CD4-positive, CD25-positive, alpha-beta regulatory T cell (primary cell): ENCODE measurements around the gene WASF2. TPM values are rescaled to one million over a fixed set of nuclear protein-coding genes. Genes with fewer than 3 reads are reported as not detected.

ENCODE experiments used
- ATAC-seq, 2 donors: fragments of 150-1000 bp; cut with Tn5 transposase; one replicate each; pipeline ENCODE4 v1.10.0; 2021; ENCODE audit warnings: low read depth in 2 of 2, moderate number of reproducible peaks in 2 of 2, moderate library complexity in 1 of 2
- DNase-seq, 3 donors: peaks; one replicate each; pipeline versions ENCODE4 v3.0.0 to v3.0.0-alpha.2; 2012 to 2022; ENCODE audit warnings: mixed read lengths in 1 of 3
- H3K27ac ChIP-seq: one replicate; pipeline ENCODE4 v1.7.0; 2013; ENCODE audit warnings: mild to moderate bottlenecking, low read length; ENCODE audit not compliant: insufficient read depth, poor library complexity, severe bottlenecking
- H3K27me3 ChIP-seq: one replicate; pipeline ENCODE4 v1.7.0; 2013; ENCODE audit warnings: low read length; ENCODE audit not compliant: control insufficient read depth, insufficient read depth
- H3K36me3 ChIP-seq: one replicate; pipeline ENCODE4 v1.7.0; 2013; ENCODE audit warnings: mild to moderate bottlenecking, low read length, moderate library complexity; ENCODE audit not compliant: control insufficient read depth, insufficient read depth
- H3K4me1 ChIP-seq: 2 replicates; pipeline ENCODE4 v1.7.0; 2013; ENCODE audit warnings: mild to moderate bottlenecking, low read length; ENCODE audit not compliant: insufficient read depth, control insufficient read depth, poor library complexity, severe bottlenecking
- H3K4me3 ChIP-seq: one replicate; pipeline ENCODE4 v1.7.0; 2013; ENCODE audit warnings: low read depth, mild to moderate bottlenecking, low read length, moderate library complexity
- H3K9me3 ChIP-seq, 2 experiments: 1 replicate in 1 of 2; 2 replicates in 1 of 2; pipeline ENCODE4 v1.7.0; 2013; ENCODE audit warnings: low read length in 2 of 2, mild to moderate bottlenecking in 1 of 2, moderate library complexity in 1 of 2; ENCODE audit not compliant: control insufficient read depth in 2 of 2
- H3K27ac Mint-ChIP-seq, 3 donors: one replicate each; pipeline ENCODE4 v1.8.0; 2020 to 2022; ENCODE audit warnings: mild to moderate bottlenecking in 3 of 3, mixed read lengths in 3 of 3, moderate library complexity in 2 of 3
- H3K27me3 Mint-ChIP-seq: one replicate; pipeline ENCODE4 v1.8.0; 2022; ENCODE audit warnings: mild to moderate bottlenecking, mixed read lengths
- H3K36me3 Mint-ChIP-seq: one replicate; pipeline ENCODE4 v1.8.0; 2020; ENCODE audit warnings: mixed read lengths
- H3K4me1 Mint-ChIP-seq, 4 donors: one replicate each; pipeline ENCODE4 v1.8.0; 2020 to 2022; ENCODE audit warnings: mixed read lengths in 4 of 4, mild to moderate bottlenecking in 1 of 4
- H3K4me3 Mint-ChIP-seq, 4 donors: one replicate each; pipeline ENCODE4 v1.8.0; 2020 to 2022; ENCODE audit warnings: mild to moderate bottlenecking in 4 of 4, mixed read lengths in 4 of 4, moderate library complexity in 3 of 4
- H3K9me3 Mint-ChIP-seq, 7 donors: one replicate each; pipeline ENCODE4 v1.8.0; 2020 to 2022; ENCODE audit warnings: mixed read lengths in 7 of 7, mild to moderate bottlenecking in 3 of 7, moderate library complexity in 2 of 7
- polyA plus RNA-seq, 4 donors: library from polyadenylated mRNA; unstranded; fragments of 300-500 nt; fragmentation: Illumina TruSeq; gene quantifications; one replicate each; pipeline ENCODE4 v1.2.3, GENCODE V29; 2021
- total RNA-seq: library from RNA; stranded (reverse); gene quantifications from one replicate; pipeline ENCODE4 v1.2.3, GENCODE V29; 2022

Gene WASF2
- total and polyA plus RNA-seq, 5 donors from 2014 or later, result 55.3 to 175 (median 67.0) TPM

DNA sequence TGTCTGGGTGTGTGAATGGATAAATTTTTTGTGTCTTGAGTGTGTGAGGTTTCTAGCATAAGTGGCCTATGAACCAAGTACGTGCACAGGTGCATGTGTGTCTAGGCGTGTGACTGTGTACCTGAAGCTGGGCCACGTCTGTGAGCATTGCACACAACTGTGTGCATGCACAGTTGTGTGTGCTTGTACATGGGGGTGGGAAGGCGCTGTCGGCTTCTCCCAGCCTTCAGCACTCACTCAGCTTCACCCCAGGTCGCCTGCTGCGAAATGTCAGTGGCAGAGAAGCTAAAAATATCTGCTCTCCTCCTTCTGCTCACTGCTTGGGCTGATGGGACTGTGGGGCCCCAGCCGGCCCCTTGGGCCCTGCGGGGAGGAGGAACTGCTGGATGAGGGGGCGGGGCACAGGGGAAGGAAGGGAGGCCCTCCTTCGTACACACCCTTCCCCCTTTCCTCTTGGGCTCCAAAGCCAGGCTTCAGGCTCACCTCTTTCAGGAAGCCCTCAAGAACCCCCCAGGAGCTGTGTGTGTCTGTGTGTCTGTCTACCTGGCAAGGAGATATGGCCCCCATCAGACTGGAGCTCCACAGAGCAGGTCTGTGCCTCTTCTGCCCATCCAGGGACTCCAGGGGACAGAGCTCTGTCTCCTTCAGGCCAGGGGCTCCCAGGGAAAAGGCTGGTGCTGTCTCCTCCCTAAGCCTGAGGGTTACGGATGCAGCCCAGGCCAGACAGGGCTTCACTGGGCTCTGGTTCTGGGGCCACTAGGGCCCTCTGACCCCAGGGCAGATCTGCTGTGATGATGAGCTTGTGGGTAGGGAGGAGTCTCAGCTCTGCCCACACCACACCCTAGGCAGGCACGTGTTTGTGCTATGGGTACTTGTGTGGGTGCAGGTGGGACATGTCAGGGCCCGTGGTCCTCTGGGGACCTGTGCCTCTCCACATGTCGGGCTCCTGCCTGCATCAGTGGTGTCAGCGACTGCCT, 35.6 kb upstream of the WASF2 start:
- peaks cover 4% of the 10 kb centered on the region for H3K27me3 Mint-ChIP-seq
- H3K27me3 ChIP-seq, result no peaks in the 10 kb centered on the region
- peak overlapping the region; percentile 84 for H3K27ac ChIP-seq
- H3K27ac Mint-ChIP-seq, result peak overlapping the region; percentile 96 to 98 (median 97)
- peak; percentile 31 to 89 (median 53) for DNase-seq
- H3K36me3 ChIP-seq, result no peaks in the 10 kb centered on the region
- H3K9me3 Mint-ChIP-seq, result no peaks in the 10 kb centered on the region
- peaks cover 82% of the 10 kb centered on the region for H3K4me1 ChIP-seq
- H3K4me3 Mint-ChIP-seq, result peak overlapping the region; percentile 86 to 96 (median 90)
- peak; percentile 22 to 25 for ATAC-seq
- no peaks in the 10 kb centered on the region for H3K9me3 ChIP-seq
- peak overlapping the region; percentile 60 for H3K4me3 ChIP-seq
- H3K36me3 Mint-ChIP-seq, result no peaks in the 10 kb centered on the region
- H3K4me1 Mint-ChIP-seq, result peaks cover 18 to 83% (median 47%) of the 10 kb centered on the region in 4 donors

- Mint-ChIP-seq H3K9me3 (no peaks in the 10 kb centered on the region), H3K27ac (peak overlapping the region; percentile 96 to 99 (median 98)), H3K27me3 (peaks cover 4% of the 10 kb centered on the region), H3K4me1 (peaks cover 18 to 84% (median 45%) of the 10 kb centered on the region in 4 donors), H3K4me3 (peak overlapping the region; percentile 94 to 98 (median 95)), H3K36me3 (no peaks in the 10 kb centered on the region)
- no peak for ATAC-seq
- no peaks in the 10 kb centered on the region for H3K36me3 ChIP-seq
- H3K27ac ChIP-seq, result peak overlapping the region; percentile 84
- H3K9me3 ChIP-seq, result no peaks in the 10 kb centered on the region
- peak overlapping the region; percentile 87 for H3K4me3 ChIP-seq
- H3K27me3 ChIP-seq, result no peaks in the 10 kb centered on the region
- H3K4me1 ChIP-seq, result peaks cover 80% of the 10 kb centered on the region
- DNase-seq, result no peak
Observed at GRCh38 chr1:27523337-27524020, 33.5 kb upstream of the WASF2 start.

- Histone ChIP-seq H3K4me1 (peaks cover 72% of the 10 kb centered on the region), H3K9me3 (no peaks in the 10 kb centered on the region), H3K36me3 (no peaks in the 10 kb centered on the region), H3K4me3 (peak overlapping the region; percentile 87), H3K27ac (peak overlapping the region; percentile 84), H3K27me3 (no peaks in the 10 kb centered on the region)
- Mint-ChIP-seq H3K9me3 (no peaks in the 10 kb centered on the region), H3K4me1 (peaks cover 18 to 87% (median 46%) of the 10 kb centered on the region in 4 donors), H3K27ac (peak overlapping the region; percentile 96 to 99 (median 98)), H3K36me3 (no peaks in the 10 kb centered on the region), H3K4me3 (peak overlapping the region; percentile 94 to 98 (median 95)), H3K27me3 (peaks cover 4% of the 10 kb centered on the region)
- DNase-seq (peak; percentile 47 to 86 (median 76)), ATAC-seq (peak; percentile 45 to 52)
Observed at GRCh38 chr1:27522432-27523336, 32.7 kb upstream of the WASF2 start.

DNA sequence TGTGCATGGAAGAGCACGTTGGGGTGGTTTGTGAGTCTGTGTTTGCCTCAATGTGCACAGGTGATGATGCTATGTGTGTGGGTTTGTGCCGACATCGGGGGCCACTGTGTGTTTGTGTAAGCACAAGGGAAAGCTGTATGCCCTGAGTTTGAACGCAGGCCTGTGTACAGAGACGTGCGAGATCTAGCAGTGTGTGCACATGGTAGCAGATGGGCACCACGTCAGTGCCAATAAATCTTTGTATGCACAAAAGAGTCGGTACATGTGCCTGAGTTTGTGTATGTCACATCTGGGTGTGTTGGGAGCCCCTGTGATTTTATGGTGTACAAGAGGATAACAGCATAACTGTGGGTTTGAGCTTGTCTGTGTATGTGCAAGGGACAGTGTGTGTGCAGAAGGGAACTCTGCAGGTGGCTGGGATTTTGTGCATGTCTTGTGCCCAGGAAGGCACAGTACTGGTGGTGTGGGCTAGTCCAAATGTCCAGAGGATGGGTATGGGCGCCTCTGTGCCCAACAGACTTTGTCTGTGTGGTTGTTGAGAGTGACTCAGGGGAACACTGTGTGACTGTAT, 32.0 kb upstream of the WASF2 start:
- Mint-ChIP-seq H3K9me3 (no peaks in the 10 kb centered on the region), H3K27ac (peak overlapping the region; percentile 96 to 99 (median 98)), H3K4me1 (peaks cover 18 to 85% (median 47%) of the 10 kb centered on the region in 4 donors), H3K4me3 (peak overlapping the region; percentile 94 to 98 (median 95)), H3K36me3 (no peaks in the 10 kb centered on the region), H3K27me3 (peaks cover 4% of the 10 kb centered on the region)
- Histone ChIP-seq H3K36me3 (no peaks in the 10 kb centered on the region), H3K4me1 (peaks cover 65% of the 10 kb centered on the region), H3K4me3 (peak overlapping the region; percentile 87), H3K9me3 (no peaks in the 10 kb centered on the region), H3K27ac (peak overlapping the region; percentile 84), H3K27me3 (no peaks in the 10 kb centered on the region)
- ATAC-seq (no peak), DNase-seq (peak in 1 of 3 donors; percentile 59)

DNA sequence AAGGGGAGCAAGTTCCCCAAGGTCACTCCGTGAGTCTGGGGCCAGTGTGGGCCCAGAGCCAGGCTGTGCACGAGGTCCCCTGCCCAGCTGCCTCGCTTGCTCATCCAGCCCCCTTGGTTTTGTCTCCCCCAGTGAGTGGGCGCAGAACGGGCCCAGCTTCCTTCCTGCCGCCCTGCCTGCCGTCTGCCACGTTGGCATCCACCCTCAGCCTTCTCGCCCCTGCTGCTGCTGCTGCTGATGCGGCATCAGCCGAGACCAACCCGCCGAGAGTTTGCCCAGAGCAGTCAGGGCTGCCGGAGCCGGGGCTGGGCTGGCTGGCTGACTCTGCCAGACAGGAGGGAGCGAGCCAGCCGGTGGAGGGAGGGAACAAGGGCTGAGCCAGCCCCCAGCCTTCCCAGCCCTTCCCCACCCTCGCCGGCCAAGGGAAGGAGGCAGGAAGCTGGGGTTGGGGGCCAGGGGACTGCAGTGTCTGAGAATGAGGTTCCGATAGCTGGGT, 31.4 kb upstream of the WASF2 start:
- Histone ChIP-seq H3K9me3 (no peaks in the 10 kb centered on the region), H3K36me3 (no peaks in the 10 kb centered on the region), H3K27me3 (no peaks in the 10 kb centered on the region), H3K27ac (peak overlapping the region; percentile 84), H3K4me1 (peaks cover 59% of the 10 kb centered on the region), H3K4me3 (peak overlapping the region; percentile 87)
- DNase-seq, result peak; percentile 20 to 73 (median 51)
- peak overlapping the region; percentile 94 to 98 (median 95) for H3K4me3 Mint-ChIP-seq
- ATAC-seq, result peak; percentile 27 to 30
- peak overlapping the region; percentile 96 to 99 (median 98) for H3K27ac Mint-ChIP-seq
- no peaks in the 10 kb centered on the region for H3K36me3 Mint-ChIP-seq
- H3K27me3 Mint-ChIP-seq, result peaks cover 4% of the 10 kb centered on the region
- peaks cover 18 to 79% (median 45%) of the 10 kb centered on the region in 4 donors for H3K4me1 Mint-ChIP-seq
- no peaks in the 10 kb centered on the region for H3K9me3 Mint-ChIP-seq

GRCh38 chr1:27520651-27521050, 30.7 kb upstream of the WASF2 start:
- Mint-ChIP-seq H3K9me3 (no peaks in the 10 kb centered on the region), H3K27me3 (no peaks in the 10 kb centered on the region), H3K4me3 (peak overlapping the region; percentile 70 to 98 (median 95)), H3K4me1 (peaks cover 13 to 72% (median 39%) of the 10 kb centered on the region in 4 donors), H3K36me3 (no peaks in the 10 kb centered on the region), H3K27ac (peak overlapping the region; percentile 96 to 99 (median 98))
- peaks cover 52% of the 10 kb centered on the region for H3K4me1 ChIP-seq
- DNase-seq (no peak), ATAC-seq (no peak)
- H3K9me3 ChIP-seq, result no peaks in the 10 kb centered on the region
- H3K4me3 ChIP-seq, result no peak overlapping the region
- no peaks in the 10 kb centered on the region for H3K36me3 ChIP-seq
- peak overlapping the region; percentile 84 for H3K27ac ChIP-seq
- no peaks in the 10 kb centered on the region for H3K27me3 ChIP-seq
